K562 (cell line): ENCODE measurements around the gene RTF2. TPM values are rescaled to one million over a fixed set of nuclear protein-coding genes. Genes with fewer than 3 reads are reported as not detected.
A peak's percentile ranks its signal among the peaks of the same experiment; 100 is the strongest.

Experiments
- CHD2 ChIP-seq: IDR thresholded peaks from 2 replicates; pipeline ENCODE4 v1.6.1; 2011; ENCODE audit warnings: low read depth, low read length
- CXXC5 ChIP-seq: fragments of 250-450 bp; sonication (Bioruptor Pico); IDR thresholded peaks from 2 replicates; pipeline ENCODE4 v1.8.0; 2022; ENCODE audit warnings: inconsistent platforms, mild to moderate bottlenecking, moderate library complexity
- DMBX1 ChIP-seq: fragments of 250-450 bp; sonication (Bioruptor Pico); IDR thresholded peaks from 2 replicates; pipeline ENCODE4 v1.8.0; 2022; ENCODE audit warnings: inconsistent platforms, mild to moderate bottlenecking, moderate library complexity, borderline replicate concordance
- FOXM1 ChIP-seq, 2 experiments: fragments of 450-650 bp in 1 of 2; sonication (generic) in 1 of 2; formaldehyde crosslinking in 1 of 2; IDR thresholded peaks; 2 replicates each; pipeline versions ENCODE4 v1.6.1 to v1.9.0; 2017 to 2022; ENCODE audit warnings: low read depth in 2 of 2, mild to moderate bottlenecking in 2 of 2, missing genetic modification reagents in 1 of 2, moderate library complexity in 1 of 2
- GTF2E2 ChIP-seq: fragments of 200-800 bp; sonication (Bioruptor generic); IDR thresholded peaks from 2 replicates; pipeline ENCODE4 v1.6.1; 2016; ENCODE audit warnings: missing genetic modification characterization, missing compliant biosample characterization
- NR2C2 ChIP-seq, 2 experiments: fragments of 200-800 bp in 1 of 2; sonication (Bioruptor generic) in 1 of 2; sonication (generic) in 1 of 2; formaldehyde crosslinking in 1 of 2; IDR thresholded peaks; 2 replicates each; pipeline versions ENCODE4 v1.6.1 to v1.8.0; 2016 to 2022; ENCODE audit warnings: mild to moderate bottlenecking in 1 of 2, missing compliant biosample characterization in 1 of 2, missing genetic modification characterization in 1 of 2, missing genetic modification reagents in 1 of 2
- POU5F1 ChIP-seq: fragments of 150-350 bp; IDR thresholded peaks from 2 replicates; pipeline ENCODE4 v1.6.1; 2014; ENCODE audit warnings: borderline replicate concordance, low read length, low read depth, mild to moderate bottlenecking; ENCODE audit not compliant: partially characterized antibody
- RBM25 ChIP-seq: fragments of 200-400 bp; formaldehyde crosslinking; IDR thresholded peaks from 2 replicates; pipeline ENCODE4 v1.6.1; 2018; ENCODE audit warnings: low read length, low read depth, moderate library complexity; ENCODE audit not compliant: severe bottlenecking
- RFX1 ChIP-seq: fragments of 450-650 bp; IDR thresholded peaks from 2 replicates; pipeline ENCODE4 v1.6.1; 2016; ENCODE audit warnings: mild to moderate bottlenecking, moderate library complexity
- SIX5 ChIP-seq, 2 experiments: IDR thresholded peaks; 2 replicates each; pipeline ENCODE4 v1.6.1; 2011; ENCODE audit warnings: low read length in 2 of 2, borderline replicate concordance in 1 of 2, low read depth in 1 of 2, mild to moderate bottlenecking in 1 of 2, moderate library complexity in 1 of 2; ENCODE audit not compliant: insufficient read depth in 1 of 2
- SMARCA4 ChIP-seq: fragments of 450-650 bp; IDR thresholded peaks from 2 replicates; pipeline ENCODE4 v1.6.1; 2016
- TBL1XR1 ChIP-seq, 2 experiments: IDR thresholded peaks; 2 replicates each; pipeline ENCODE4 v1.6.1; 2012; ENCODE audit warnings: improper control_type of control experiment in 2 of 2, low read length in 2 of 2, mild to moderate bottlenecking in 1 of 2
- TCF3 ChIP-seq: sonication (generic); formaldehyde crosslinking; IDR thresholded peaks from 2 replicates; pipeline ENCODE4 v1.4.0; 2020; ENCODE audit warnings: mild to moderate bottlenecking, missing genetic modification reagents
- TSC22D4 ChIP-seq: fragments of 450-650 bp; IDR thresholded peaks from 2 replicates; pipeline ENCODE4 v1.6.1; 2016; ENCODE audit warnings: missing genetic modification characterization, missing biosample characterization, control low read depth
- ZNF121 ChIP-seq: sonication (generic); formaldehyde crosslinking; conservative IDR thresholded peaks from 2 replicates; pipeline ENCODE4 v1.8.0; 2022; ENCODE audit warnings: missing genetic modification reagents
- ZNF316 ChIP-seq: fragments of 450-650 bp; IDR thresholded peaks from 2 replicates; pipeline ENCODE4 v1.6.1; 2016
- polyA plus RNA-seq, 8 experiments: library from polyadenylated mRNA; depleted of rRNA in 4 of 8; stranded (reverse) in 5 of 8; unstranded in 3 of 8; fragments of >200 nt; fragmentation: Nextera tagmentation in 2 of 8; fragmentation: Illumina TruSeq in 1 of 8; extraction: Ambion mirVana in 2 of 8; extraction: Trizol in 1 of 8; gene quantifications; 2 replicates each; pipeline versions ENCODE4 v1.2.1 to v1.2.3, GENCODE V29; 2011 to 2014; ENCODE audit warnings: inconsistent platforms in 1 of 8, missing spikeins in 1 of 8
- total RNA-seq, 7 experiments: library from RNA; depleted of rRNA in 6 of 7; stranded (reverse); fragments of >200 nt in 6 of 7; fragmentation: Illumina TruSeq in 2 of 7; extraction: Trizol in 2 of 7; gene quantifications; 2 replicates each; pipeline versions ENCODE4 v1.2.1 to v1.2.3, GENCODE V29; 2011 to 2021; ENCODE audit warnings: low replicate concordance in 1 of 7
- TF ChIP-seq, protein P1 (sequence below): fragments of 250-450 bp; sonication (Bioruptor Pico); IDR thresholded peaks from 2 replicates; pipeline ENCODE4 v1.8.0; 2021; ENCODE audit warnings: borderline replicate concordance, mild to moderate bottlenecking, moderate library complexity; ENCODE audit not compliant: poor library complexity, severe bottlenecking
- TF ChIP-seq, protein P2 (sequence below): fragments of 450-650 bp; formaldehyde crosslinking; IDR thresholded peaks from 2 replicates; pipeline ENCODE4 v1.4.0; 2020; ENCODE audit warnings: mild to moderate bottlenecking
- TF ChIP-seq, protein P3 (sequence below), 2 experiments: fragments of 450-650 bp; conservative IDR thresholded peaks; 2 replicates each; pipeline ENCODE4 v1.6.1; 2017; ENCODE audit warnings: mild to moderate bottlenecking in 2 of 2, moderate library complexity in 2 of 2
- TF ChIP-seq, protein P4 (sequence below): IDR thresholded peaks from 3 replicates; pipeline ENCODE4 v1.6.1; 2011; ENCODE audit warnings: borderline replicate concordance, mild to moderate bottlenecking, moderate library complexity; ENCODE audit not compliant: insufficient read length; ENCODE audit errors: extremely low read depth

The RTF2 gene
- total and polyA plus RNA-seq, 9 of the 15 experiments (the other 6 are each of a cell fraction or from before 2014, with no cell fraction given): 67.0 to 177 (median 84.9) TPM

DNA sequence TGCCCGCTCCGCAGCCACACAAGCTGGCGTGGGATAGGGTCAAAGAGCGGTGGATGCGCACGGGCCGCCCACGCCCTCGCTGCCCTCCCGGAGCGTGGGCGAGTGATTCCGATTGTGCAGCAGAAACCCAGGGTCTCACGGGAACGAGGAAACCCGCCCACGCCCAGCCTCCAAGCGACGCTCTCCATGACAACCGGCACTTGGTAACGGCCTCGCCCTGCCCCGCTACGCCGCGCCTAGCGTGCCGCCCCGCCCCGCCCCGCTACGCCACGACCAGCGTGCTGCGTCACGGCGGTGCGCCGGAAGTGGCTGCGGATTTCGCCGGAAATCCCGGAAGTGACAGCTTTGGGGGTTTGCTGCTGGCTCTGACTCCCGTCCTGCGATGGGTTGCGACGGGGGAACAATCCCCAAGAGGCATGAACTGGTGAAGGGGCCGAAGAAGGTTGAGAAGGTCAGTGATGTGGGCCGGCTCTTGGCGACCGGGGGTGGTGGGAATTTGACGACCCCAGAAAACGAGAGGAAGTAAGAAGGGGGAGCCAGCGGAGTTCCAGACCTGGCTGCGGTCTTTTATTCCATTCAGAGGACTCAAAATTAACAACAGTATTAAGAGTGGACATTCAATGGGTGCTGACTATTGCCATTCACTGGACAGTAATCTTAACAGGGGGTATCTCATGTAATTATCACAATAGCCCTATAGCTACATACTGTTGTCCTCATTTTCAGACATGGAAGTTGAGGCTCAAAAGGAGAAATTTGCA, at the start of gene RTF2 (continued):
- TF ChIP-seq, protein P1, sequence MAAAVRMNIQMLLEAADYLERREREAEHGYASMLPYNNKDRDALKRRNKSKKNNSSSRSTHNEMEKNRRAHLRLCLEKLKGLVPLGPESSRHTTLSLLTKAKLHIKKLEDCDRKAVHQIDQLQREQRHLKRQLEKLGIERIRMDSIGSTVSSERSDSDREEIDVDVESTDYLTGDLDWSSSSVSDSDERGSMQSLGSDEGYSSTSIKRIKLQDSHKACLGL (CRISPR knock-in tag): no peak
- TF ChIP-seq ZNF121 (CRISPR knock-in tag) (no peak), TBL1XR1 (IDR thresholded peaks at IDR 0.05; ENCODE audit: low read length in 2 of 2) (peak in 1 of 2 experiments; percentile 65; a peak in 1 of 4 replicates), RBM25 (peak; percentile 53), RFX1 (peak; percentile 98), CXXC5 (CRISPR knock-in tag) (peak; percentile 97), POU5F1 (peak; percentile 58), GTF2E2 (tag) (no peak), SMARCA4 (0 out of 2 replicates have a peak, but pooled peaks have one; percentile 54), FOXM1 (IDR thresholded peaks at IDR 0.05; ENCODE audit: low read depth) (no peak), FOXM1 (CRISPR knock-in tag; IDR thresholded peaks at IDR 0.05; ENCODE audit: low read depth) (0 out of 2 replicates have a peak, but pooled peaks have one; percentile 40), SIX5 (IDR thresholded peaks at IDR 0.05; ENCODE audit: borderline replicate concordance in 1 of 2, insufficient read depth in 1 of 2, low read depth in 1 of 2, low read length in 2 of 2) (peak; percentile 34 to 39; a peak in 1 of 4 replicates), TCF3 (CRISPR knock-in tag) (peak; percentile 52), TSC22D4 (tag) (no peak), NR2C2 (CRISPR knock-in tag; IDR thresholded peaks at IDR 0.05) (no peak; the same call in 1 of the 2 replicates), NR2C2 (tag; IDR thresholded peaks at IDR 0.05) (peak; percentile 77), ZNF316 (0 out of 2 replicates have a peak, but pooled peaks have one; percentile 1), DMBX1 (peak; percentile 44; the same call in 1 of the 2 replicates), CHD2 (peak; percentile 90)
- TF ChIP-seq, protein P2, sequence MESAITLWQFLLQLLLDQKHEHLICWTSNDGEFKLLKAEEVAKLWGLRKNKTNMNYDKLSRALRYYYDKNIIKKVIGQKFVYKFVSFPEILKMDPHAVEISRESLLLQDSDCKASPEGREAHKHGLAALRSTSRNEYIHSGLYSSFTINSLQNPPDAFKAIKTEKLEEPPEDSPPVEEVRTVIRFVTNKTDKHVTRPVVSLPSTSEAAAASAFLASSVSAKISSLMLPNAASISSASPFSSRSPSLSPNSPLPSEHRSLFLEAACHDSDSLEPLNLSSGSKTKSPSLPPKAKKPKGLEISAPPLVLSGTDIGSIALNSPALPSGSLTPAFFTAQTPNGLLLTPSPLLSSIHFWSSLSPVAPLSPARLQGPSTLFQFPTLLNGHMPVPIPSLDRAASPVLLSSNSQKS (CRISPR knock-in tag): no peak
- TF ChIP-seq, protein P3, sequence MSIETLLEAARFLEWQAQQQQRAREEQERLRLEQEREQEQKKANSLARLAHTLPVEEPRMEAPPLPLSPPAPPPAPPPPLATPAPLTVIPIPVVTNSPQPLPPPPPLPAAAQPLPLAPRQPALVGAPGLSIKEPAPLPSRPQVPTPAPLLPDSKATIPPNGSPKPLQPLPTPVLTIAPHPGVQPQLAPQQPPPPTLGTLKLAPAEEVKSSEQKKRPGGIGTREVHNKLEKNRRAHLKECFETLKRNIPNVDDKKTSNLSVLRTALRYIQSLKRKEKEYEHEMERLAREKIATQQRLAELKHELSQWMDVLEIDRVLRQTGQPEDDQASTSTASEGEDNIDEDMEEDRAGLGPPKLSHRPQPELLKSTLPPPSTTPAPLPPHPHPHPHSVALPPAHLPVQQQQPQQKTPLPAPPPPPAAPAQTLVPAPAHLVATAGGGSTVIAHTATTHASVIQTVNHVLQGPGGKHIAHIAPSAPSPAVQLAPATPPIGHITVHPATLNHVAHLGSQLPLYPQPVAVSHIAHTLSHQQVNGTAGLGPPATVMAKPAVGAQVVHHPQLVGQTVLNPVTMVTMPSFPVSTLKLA (conservative IDR thresholded peaks at IDR 0.05): peak; percentile 85 to 94
- TF ChIP-seq, protein P4, sequence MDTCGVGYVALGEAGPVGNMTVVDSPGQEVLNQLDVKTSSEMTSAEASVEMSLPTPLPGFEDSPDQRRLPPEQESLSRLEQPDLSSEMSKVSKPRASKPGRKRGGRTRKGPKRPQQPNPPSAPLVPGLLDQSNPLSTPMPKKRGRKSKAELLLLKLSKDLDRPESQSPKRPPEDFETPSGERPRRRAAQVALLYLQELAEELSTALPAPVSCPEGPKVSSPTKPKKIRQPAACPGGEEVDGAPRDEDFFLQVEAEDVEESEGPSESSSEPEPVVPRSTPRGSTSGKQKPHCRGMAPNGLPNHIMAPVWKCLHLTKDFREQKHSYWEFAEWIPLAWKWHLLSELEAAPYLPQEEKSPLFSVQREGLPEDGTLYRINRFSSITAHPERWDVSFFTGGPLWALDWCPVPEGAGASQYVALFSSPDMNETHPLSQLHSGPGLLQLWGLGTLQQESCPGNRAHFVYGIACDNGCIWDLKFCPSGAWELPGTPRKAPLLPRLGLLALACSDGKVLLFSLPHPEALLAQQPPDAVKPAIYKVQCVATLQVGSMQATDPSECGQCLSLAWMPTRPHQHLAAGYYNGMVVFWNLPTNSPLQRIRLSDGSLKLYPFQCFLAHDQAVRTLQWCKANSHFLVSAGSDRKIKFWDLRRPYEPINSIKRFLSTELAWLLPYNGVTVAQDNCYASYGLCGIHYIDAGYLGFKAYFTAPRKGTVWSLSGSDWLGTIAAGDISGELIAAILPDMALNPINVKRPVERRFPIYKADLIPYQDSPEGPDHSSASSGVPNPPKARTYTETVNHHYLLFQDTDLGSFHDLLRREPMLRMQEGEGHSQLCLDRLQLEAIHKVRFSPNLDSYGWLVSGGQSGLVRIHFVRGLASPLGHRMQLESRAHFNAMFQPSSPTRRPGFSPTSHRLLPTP: no peak
